ENCODE results near the gene LPP.

The LPP gene

GRCh38 chr3:188353426-188353825, 199.5 kb downstream of the LPP start:
- no peak for DNase-seq

DNA sequence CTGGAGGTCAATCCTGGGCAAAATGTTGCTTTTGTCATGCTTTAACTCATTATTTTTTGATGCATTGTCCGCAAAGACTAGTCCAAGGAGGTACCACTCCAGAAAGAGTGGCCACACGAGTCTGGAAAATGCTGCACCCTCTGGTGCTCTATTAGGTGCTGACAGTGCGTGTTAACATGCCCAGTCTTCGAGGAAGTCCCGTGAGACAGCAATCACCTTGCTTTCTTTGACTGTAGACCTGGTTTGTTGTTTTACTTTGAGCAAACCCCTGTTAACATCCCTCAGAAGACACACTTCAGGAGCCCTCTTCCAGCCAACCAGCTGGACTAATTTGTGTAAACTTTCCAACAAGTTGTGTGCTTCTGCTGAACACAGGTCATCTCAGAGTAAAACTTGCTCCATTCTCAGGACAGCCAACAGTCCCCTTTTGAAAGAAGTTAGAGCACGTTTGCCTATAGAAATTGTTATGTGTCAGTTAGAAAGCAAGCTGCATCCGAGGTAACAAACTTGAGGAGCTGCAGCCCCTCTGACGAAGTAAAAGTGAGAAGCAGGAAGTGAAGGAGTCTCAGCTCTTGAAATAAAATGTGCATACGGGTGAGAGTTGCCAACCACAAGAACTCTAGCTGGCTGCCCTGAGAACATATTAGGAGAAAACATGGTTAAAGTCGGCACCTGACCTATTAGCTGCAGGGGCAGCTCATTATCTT, 205.0 kb downstream of the LPP start:
- no peak for DNase-seq

DNA sequence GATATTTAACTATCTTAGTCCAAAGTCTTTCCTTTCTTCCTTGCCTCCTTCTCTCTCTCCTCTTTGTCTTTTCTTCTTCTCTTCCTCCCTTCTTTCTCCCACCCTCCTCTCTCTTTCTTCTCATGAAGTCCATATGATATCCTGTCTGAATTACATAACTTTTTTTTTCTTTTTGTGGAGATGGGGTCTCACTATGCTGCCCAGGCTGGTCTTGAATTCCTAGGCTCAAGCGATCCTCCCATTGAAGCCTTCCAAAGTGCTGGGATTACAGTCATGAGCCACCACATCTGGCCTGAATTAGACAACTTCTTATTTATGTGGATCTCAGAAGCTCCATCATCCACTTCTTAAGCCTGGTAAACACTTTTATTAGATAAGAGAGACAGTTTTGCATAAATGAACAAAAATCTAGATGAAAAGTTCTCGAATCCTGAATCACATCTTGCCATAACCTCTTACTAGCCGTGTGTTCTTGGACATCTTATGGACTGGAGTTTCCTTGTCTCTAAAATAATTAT, 206.5 kb downstream of the LPP start:
- no peak for DNase-seq

- DNase-seq = no peak
Observed at GRCh38 chr3:188361888-188362287, 207.9 kb downstream of the LPP start.

DNA sequence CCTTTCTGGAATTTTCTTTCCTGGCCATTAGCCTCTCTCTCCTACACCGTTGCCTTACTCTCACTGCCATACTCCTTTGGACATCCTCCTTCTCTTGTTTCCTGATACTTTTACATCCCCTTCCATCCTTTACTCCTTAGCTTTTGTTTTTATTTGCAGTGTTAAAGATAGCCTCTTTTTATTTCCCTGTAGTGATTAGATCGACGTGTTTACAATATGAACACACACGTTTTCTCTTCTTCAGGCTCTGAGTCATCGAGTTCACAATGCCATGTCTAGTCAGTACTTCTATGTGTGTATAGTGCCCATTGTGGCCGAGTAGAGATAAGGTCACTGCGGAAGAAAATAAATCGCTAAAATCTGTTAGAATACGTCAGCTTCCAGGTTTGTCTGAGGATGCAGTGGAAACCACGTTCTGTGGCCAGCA, 208.5 kb downstream of the LPP start:
- DNase-seq = no peak

DNA sequence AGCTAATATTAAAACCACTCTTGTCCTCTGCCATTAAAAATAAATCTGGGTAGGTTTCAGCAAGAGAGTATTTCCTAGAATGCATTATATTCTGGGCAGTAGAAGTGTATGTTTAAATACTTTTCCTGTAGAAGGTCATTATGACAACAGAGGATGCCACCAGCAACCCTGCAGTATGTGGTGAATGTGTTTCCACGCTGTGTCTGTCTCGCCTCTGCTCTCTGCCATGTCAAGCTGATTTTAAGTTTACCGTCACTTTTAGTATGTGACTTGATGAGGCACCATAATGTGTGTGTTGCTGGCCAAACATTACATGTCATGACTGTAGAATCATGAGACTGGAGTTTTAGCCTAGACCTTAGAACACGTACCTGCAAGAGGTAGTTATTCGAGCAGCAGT, 211.2 kb downstream of the LPP start:
- DNase-seq = no peak

- DNase-seq = no peak
Observed at GRCh38 chr3:188365988-188366698, 212.2 kb downstream of the LPP start.

GRCh38 chr3:188367678-188368077, 213.7 kb downstream of the LPP start:
- DNase-seq = no peak

- DNase-seq = no peak
Observed at GRCh38 chr3:188369526-188369925, 215.6 kb downstream of the LPP start.

DNA sequence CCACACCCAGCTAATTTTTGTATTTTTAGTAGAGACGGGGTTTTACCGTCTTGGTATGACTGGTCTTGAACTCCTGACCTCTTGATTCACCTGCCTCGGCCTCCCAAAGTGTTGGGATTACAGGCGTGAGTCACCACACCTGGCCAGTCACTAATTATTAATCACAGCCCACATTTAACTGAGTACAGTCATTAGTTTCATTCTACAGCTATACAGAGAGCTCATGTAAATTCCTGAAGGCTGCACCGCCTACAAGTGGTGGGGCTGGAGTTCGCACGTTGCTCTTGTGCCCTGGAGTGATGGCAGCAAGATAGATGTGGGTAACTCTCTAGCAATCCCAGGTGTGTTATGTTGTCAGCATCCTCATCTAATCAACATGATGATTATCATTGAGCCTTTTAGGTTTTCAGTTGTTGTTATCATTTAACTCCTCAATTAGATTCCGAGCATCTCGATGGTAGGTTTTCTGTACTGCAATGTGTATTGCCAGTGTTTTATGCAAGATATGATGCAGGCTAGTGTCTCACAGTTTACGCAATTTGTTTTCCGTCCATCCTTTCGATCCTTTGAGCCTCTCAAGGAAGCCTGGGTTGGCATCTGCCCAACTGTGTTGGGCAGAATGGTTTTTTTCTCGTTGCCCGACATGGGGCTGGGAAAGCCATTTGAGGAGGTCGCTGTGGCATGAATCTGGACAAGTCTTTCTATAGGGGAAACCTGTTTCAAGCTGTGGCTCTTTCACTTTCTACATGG, 216.3 kb downstream of the LPP start:
- no peak for DNase-seq

GRCh38 chr3:188378786-188379185, 224.8 kb downstream of the LPP start:
- no peak for DNase-seq

DNA sequence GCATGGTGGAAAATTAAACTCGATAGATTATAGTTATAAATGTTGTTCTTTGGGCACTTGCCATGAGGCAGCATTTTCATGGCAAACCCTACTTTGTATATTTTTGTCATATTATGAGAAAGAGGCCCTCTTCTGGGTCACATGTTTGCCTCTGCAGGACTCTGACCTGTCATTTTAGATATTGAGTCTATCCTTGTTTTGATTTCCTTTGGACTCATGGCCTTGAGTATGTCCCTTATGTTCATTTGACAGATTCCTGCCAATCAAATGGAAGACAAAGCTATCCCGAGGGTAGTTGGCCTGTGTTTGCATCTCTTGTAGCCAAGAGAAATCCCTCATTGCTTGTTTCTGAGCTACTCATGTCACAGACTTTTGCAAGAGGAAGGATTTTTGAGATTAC, 226.3 kb downstream of the LPP start:
- DNase-seq = no peak

GRCh38 chr3:188380722-188381121, 226.8 kb downstream of the LPP start:
- DNase-seq = no peak

DNA sequence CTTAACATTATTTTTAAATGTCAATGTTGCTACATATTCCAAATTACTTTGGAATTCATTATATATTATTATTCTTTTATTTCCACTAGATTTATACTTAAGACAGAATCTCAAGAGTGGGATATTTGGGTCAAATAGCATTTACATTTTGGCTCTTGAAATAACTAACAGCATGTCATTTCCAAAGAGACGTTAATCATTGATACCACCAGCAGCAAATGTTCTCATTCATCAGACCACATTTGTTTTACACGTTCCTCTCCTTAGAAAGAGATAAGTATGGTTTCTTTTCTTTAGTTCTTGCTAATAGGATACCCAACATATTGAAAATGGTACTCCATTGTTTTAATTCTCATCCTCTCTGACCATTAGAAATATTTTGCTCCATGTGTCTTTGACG, 229.8 kb downstream of the LPP start:
- DNase-seq = no peak

DNA sequence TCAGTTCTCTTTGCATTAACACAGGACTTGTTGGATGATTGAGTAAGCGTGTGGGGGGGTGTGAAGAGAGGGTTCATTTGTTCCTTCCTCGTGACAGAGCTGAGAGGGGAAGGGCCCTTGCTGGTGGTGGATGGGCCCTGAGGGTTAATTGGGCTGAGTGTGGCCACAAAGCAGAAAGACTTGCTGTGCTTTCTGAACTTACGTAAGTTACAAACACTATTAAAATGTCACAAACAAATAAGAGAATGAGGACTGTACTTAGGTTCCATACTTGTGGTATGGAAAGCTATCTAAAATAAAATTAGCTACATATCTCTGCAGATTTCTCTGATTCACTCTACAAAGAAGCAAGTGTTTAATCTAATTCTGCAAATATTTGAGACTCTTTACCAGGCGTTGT, 231.3 kb downstream of the LPP start:
- DNase-seq = no peak

- peak in 7 of 51 donors; percentile 7 to 23 (median 14) for DNase-seq
Observed at GRCh38 chr3:188389711-188390342, 235.9 kb downstream of the LPP start.

- no peak for DNase-seq
Observed at GRCh38 chr3:188390343-188390718, 236.4 kb downstream of the LPP start.

- peak in 1 of 51 donors; percentile 27 for DNase-seq
Observed at GRCh38 chr3:188390775-188391443, 237.0 kb downstream of the LPP start.

- DNase-seq = no peak
Observed at GRCh38 chr3:188391592-188391991, 237.6 kb downstream of the LPP start.

DNA sequence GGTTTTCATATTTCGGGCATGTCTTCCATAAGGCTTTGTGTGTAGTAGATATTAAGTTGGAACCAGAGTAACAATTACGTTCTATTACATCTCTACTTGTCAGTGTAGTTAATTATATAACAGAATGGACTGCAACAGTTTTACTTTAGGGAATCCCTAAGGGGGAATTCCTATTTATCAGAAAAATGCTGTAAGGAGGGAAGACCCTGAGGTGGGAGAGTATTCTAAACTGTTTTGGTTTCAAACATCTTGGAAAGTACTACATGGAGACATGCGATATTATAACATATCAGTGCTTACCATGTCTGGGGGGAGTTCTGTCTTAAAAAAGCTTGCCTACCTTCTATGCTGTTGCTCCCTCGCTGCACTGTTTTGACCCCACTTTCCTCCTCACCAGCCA, 238.1 kb downstream of the LPP start:
- no peak for DNase-seq

DNA sequence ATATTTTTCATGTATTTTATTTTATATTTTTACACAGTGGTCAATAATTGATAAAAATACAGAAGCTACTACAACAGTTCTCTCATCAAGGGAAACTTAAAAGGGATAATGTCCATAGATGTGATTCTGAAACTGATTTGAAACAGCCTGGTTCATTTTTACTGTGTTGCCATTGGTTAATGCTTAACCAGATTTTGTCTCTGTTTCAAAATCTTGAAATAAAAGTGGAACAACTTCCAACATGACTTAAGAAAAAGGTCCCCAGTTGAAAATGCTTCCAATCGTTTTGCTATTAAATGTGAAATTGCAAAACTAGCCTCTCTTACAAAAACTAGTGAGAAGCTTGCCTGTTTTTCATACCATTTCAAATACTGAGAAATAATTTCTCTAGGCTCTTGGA, 240.7 kb downstream of the LPP start:
- DNase-seq = no peak
